Common myeloid progenitor, CD34-positive (primary cell): ENCODE measurements around the gene RAD51B.

Source experiments
- CTCF ChIA-PET: fragments of 350-600 bp; sonication (Branson Sonifier 250); formaldehyde crosslinking; loops from one replicate; lab custom pipeline; 2021; ENCODE audit warnings: antibody characterized with exemption; lab: Charles Lee
- POLR2A ChIA-PET: fragments of 350-600 bp; sonication (Branson Sonifier 250); formaldehyde crosslinking; loops from one replicate; lab custom pipeline; 2021; ENCODE audit warnings: antibody characterized with exemption; lab: Charles Lee
- DNase-seq, 3 donors: peaks; one replicate each; pipeline versions ENCODE4 v3.0.0 to v3.0.0-alpha.2; 2013
- H3K27ac ChIP-seq, 2 experiments: 1 replicate in 1 of 2; 2 replicates in 1 of 2; pipeline ENCODE4 v1.7.0; 2013; ENCODE audit warnings: inconsistent platforms in 2 of 2, low read length in 2 of 2, mild to moderate bottlenecking in 2 of 2, low read depth in 1 of 2, moderate library complexity in 1 of 2; ENCODE audit not compliant: severe bottlenecking in 2 of 2, insufficient read depth in 1 of 2, poor library complexity in 1 of 2
- H3K27me3 ChIP-seq, 5 experiments: replicated peaks in 2 of 5; 1 replicate in 3 of 5; 2 replicates in 2 of 5; pipeline versions ENCODE4 v1.6.1 to v1.7.0; 2013; ENCODE audit warnings: low read length in 4 of 5, mild to moderate bottlenecking in 2 of 5, moderate library complexity in 2 of 5, inconsistent platforms in 1 of 5; ENCODE audit not compliant: insufficient read depth in 5 of 5, control insufficient read depth in 4 of 5
- H3K36me3 ChIP-seq, 4 experiments: 1 replicate in 2 of 4; 2 replicates in 2 of 4; pipeline versions ENCODE4 v1.6.1 to v1.7.0; 2013; ENCODE audit warnings: low read length in 3 of 4, control low read depth in 1 of 4, mild to moderate bottlenecking in 1 of 4; ENCODE audit not compliant: control insufficient read depth in 4 of 4, insufficient read depth in 4 of 4
- H3K4me1 ChIP-seq, 4 experiments: 1 replicate in 3 of 4; 2 replicates in 1 of 4; pipeline versions ENCODE4 v1.6.1 to v1.7.1; 2013; ENCODE audit warnings: low read length in 3 of 4, mild to moderate bottlenecking in 3 of 4, control low read depth in 1 of 4, inconsistent platforms in 1 of 4, moderate library complexity in 1 of 4; ENCODE audit not compliant: control insufficient read depth in 4 of 4, insufficient read depth in 4 of 4; ENCODE audit errors: control extremely low read depth in 1 of 4
- H3K4me3 ChIP-seq, 7 experiments: 1 replicate in 4 of 7; 2 replicates in 3 of 7; pipeline versions ENCODE4 v1.5.1 to v1.7.0; 2013; ENCODE audit warnings: mild to moderate bottlenecking in 7 of 7, low read length in 6 of 7, moderate library complexity in 6 of 7, inconsistent platforms in 2 of 7, low read depth in 2 of 7, control low read depth in 1 of 7; ENCODE audit not compliant: insufficient read depth in 4 of 7, control insufficient read depth in 1 of 7; ENCODE audit errors: extremely low read depth in 1 of 7
- H3K9me3 ChIP-seq, 5 experiments: 1 replicate in 4 of 5; 2 replicates in 1 of 5; pipeline versions ENCODE4 v1.6.1 to v1.7.1; 2013; ENCODE audit warnings: low read length in 4 of 5, mild to moderate bottlenecking in 2 of 5, inconsistent platforms in 1 of 5, low read depth in 1 of 5, moderate library complexity in 1 of 5; ENCODE audit not compliant: control insufficient read depth in 4 of 5, insufficient read depth in 2 of 5; ENCODE audit errors: control extremely low read depth in 1 of 5
- WGBS: methylation state at CpG from one replicate; pipeline ENCODE4 v1.1.5; 2013; ENCODE audit not compliant: insufficient coverage; 5-methylcytosine and 5-hydroxymethylcytosine counted together

The RAD51B gene

DNA sequence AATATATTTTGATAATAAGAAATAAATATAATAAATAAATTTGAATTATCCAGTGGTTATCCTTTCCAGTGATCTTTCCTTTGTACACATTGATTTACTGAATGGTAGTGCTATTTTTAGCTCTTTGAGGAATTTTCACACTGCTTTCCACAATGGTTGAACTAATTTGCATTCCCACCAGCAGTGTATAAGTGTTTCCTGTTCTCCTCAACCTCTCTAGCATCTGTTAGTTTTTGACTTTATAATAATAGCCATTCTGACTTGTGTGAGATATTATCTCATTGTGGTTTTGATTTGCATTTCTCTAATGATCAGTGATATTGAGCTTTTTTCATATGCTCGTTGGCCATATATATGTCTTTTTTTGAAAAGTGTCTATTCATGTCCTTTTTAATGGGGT, 333.7 kb downstream of the RAD51B start:
- Histone ChIP-seq H3K9me3 (peaks cover 2 to 35% (median 6%) of the 10 kb centered on the region in 5 experiments), H3K27me3 (no peaks in the 10 kb centered on the region), H3K36me3 (no peaks in the 10 kb centered on the region), H3K27ac (no peak overlapping the region), H3K4me1 (peaks cover 0 to 9% (median 3%) of the 10 kb centered on the region in 4 experiments), H3K4me3 (no peak overlapping the region)
- ChIA-PET POLR2A (no interaction called here), CTCF (interaction anchor here (1.6 kb wide), 1 partner anchor 10 kb away, joined by 8 read pairs; no protein-coding TSS in a partner anchor)
- no peak for DNase-seq
- WGBS = no CpG with 5 or more reads among the region's 1 CpG

- H3K36me3 ChIP-seq = no peaks in the 10 kb centered on the region
- no peak overlapping the region for H3K27ac ChIP-seq
- no peaks in the 10 kb centered on the region for H3K27me3 ChIP-seq
- peaks cover 0 to 27% (median 3%) of the 10 kb centered on the region in 5 experiments for H3K9me3 ChIP-seq
- 100% methylated on average over 2 of the region's 2 CpGs for WGBS
- H3K4me1 ChIP-seq = peaks cover 0 to 15% (median 3%) of the 10 kb centered on the region in 4 experiments
- H3K4me3 ChIP-seq = no peak overlapping the region
- ChIA-PET POLR2A (no interaction called here), CTCF (interaction anchor here (1.1 kb wide), 1 partner anchor 17 kb away, joined by 3 read pairs; no protein-coding TSS in a partner anchor)
- DNase-seq = no peak
Measured at GRCh38 chr14:68154275-68154674, 334.7 kb downstream of the RAD51B start.

GRCh38 chr14:68157971-68158371, 338.4 kb downstream of the RAD51B start:
- CTCF ChIA-PET = interaction anchor here (1.6 kb wide), 1 partner anchor 660 kb away, joined by 3 read pairs; no protein-coding TSS in a partner anchor
- Histone ChIP-seq H3K9me3 (peaks cover 0 to 9% (median 0%) of the 10 kb centered on the region in 5 experiments), H3K4me3 (no peak overlapping the region), H3K36me3 (no peaks in the 10 kb centered on the region), H3K27me3 (no peaks in the 10 kb centered on the region), H3K27ac (no peak overlapping the region), H3K4me1 (peaks cover 0 to 15% (median 3%) of the 10 kb centered on the region in 4 experiments)
- DNase-seq = no peak
- WGBS = no CpG with 5 or more reads among the region's 1 CpG
- POLR2A ChIA-PET = no interaction called here

DNA sequence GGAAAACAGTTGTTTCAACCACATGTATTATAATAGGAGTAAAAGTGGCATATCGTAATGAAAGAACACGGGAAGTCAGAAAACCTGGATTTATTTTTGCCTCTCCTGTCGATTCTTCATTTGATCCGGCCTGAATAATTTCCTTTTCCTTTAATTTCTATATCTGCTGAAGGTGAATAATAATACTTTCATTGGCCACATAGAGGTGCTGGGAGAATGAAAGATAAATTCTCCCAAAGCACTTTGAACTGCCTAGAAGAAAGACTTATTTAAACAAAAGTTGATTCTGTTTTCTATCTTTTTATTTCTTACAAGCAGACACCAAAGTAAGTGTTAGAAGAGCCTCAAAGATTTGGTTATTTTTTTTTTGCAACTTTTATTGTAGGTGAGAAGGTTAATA, 339.1 kb downstream of the RAD51B start:
- peaks cover 0 to 15% (median 3%) of the 10 kb centered on the region in 4 experiments for H3K4me1 ChIP-seq
- no peak overlapping the region for H3K27ac ChIP-seq
- no peaks in the 10 kb centered on the region for H3K36me3 ChIP-seq
- ChIA-PET CTCF (interaction anchor here (1.0 kb wide), 1 partner anchor 14 kb away, joined by 3 read pairs; no protein-coding TSS in a partner anchor), POLR2A (no interaction called here)
- WGBS = no CpG with 5 or more reads among the region's 4 CpGs
- DNase-seq = no peak
- no peaks in the 10 kb centered on the region for H3K27me3 ChIP-seq
- H3K9me3 ChIP-seq = peaks cover 0 to 8% (median 0%) of the 10 kb centered on the region in 5 experiments
- H3K4me3 ChIP-seq = no peak overlapping the region

GRCh38 chr14:68159701-68160633, 340.4 kb downstream of the RAD51B start:
- no CpG with 5 or more reads among the region's 5 CpGs for WGBS
- CTCF ChIA-PET = interaction anchor here (0.6 to 1.2 kb wide), 4 partner anchors 23 to 228 kb away, joined by 3 to 4 read pairs (median 3); no protein-coding TSS in a partner anchor
- no peak for DNase-seq

DNA sequence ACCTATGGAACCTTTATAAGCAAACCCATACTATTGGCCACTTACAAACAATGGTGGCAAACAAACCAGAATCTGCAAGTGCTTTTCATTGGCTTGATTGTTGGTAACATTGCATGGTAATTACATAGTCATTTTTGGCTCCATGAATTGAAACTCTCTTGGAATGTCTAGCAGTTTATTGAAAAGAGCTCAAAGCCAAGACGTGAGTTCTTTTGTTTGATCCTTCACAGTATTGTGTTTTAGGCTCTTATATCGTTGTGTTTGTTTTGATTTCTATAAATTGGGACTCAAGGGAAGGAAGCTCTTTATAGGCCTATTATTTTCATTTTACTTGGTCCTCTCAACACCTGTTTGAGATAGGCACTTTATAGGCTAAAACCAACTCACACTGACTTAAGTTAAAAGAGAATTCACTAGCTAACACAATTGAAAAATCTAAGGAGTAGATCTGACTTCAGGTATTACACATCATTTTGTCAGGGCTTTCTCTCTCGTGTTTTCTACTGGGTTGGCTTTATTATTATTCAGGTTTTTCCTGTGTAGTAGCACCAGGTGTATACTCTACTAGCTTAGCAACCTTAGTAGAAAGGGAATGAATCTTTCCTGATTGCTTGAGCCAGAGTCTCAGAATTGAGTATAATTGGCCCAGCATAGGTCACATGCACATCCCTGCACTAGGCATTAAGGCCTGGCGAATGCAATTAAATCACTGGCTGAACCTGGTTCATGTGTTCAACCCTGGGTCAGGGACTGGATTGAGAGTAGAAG, 341.4 kb downstream of the RAD51B start:
- H3K4me1 ChIP-seq = peaks cover 0 to 21% (median 6%) of the 10 kb centered on the region in 4 experiments
- 100% methylated on average over 2 of the region's 4 CpGs for WGBS
- no peaks in the 10 kb centered on the region for H3K27me3 ChIP-seq
- H3K36me3 ChIP-seq = no peaks in the 10 kb centered on the region
- CTCF ChIA-PET = interaction anchor here (1.0 to 1.2 kb wide), 3 partner anchors 22 to 219 kb away, joined by 3 to 4 read pairs (median 3); no protein-coding TSS in a partner anchor
- no peak overlapping the region for H3K4me3 ChIP-seq
- no peak for DNase-seq
- no peaks in the 10 kb centered on the region for H3K9me3 ChIP-seq
- H3K27ac ChIP-seq = no peak overlapping the region
- POLR2A ChIA-PET = interaction anchor here (0.6 kb wide), 1 partner anchor 328 kb away, joined by 4 read pairs; no protein-coding TSS in a partner anchor

More at GRCh38 chr14:68159701-68160633, 340.4 kb downstream of the RAD51B start:
- no peak overlapping the region for H3K4me3 ChIP-seq
- H3K27me3 ChIP-seq = no peaks in the 10 kb centered on the region
- H3K36me3 ChIP-seq = no peaks in the 10 kb centered on the region
- H3K4me1 ChIP-seq = peaks cover 0 to 17% (median 3%) of the 10 kb centered on the region in 4 experiments
- no peaks in the 10 kb centered on the region for H3K9me3 ChIP-seq
- POLR2A ChIA-PET = interaction anchor here (0.6 to 0.7 kb wide), 2 partner anchors 81 to 329 kb away, joined by 4 read pairs; no protein-coding TSS in a partner anchor
- H3K27ac ChIP-seq = no peak overlapping the region
